GM18868 (cell line): ENCODE data around the gene CABLES2.

Experiments
- ATAC-seq: cut with Tn5 transposase; IDR thresholded peaks from one replicate; pipeline ENCODE4 v1.9.1; 2021; ENCODE audit warnings: mild to moderate bottlenecking, moderate library complexity; ENCODE audit not compliant: unreplicated experiment

The CABLES2 gene

DNA sequence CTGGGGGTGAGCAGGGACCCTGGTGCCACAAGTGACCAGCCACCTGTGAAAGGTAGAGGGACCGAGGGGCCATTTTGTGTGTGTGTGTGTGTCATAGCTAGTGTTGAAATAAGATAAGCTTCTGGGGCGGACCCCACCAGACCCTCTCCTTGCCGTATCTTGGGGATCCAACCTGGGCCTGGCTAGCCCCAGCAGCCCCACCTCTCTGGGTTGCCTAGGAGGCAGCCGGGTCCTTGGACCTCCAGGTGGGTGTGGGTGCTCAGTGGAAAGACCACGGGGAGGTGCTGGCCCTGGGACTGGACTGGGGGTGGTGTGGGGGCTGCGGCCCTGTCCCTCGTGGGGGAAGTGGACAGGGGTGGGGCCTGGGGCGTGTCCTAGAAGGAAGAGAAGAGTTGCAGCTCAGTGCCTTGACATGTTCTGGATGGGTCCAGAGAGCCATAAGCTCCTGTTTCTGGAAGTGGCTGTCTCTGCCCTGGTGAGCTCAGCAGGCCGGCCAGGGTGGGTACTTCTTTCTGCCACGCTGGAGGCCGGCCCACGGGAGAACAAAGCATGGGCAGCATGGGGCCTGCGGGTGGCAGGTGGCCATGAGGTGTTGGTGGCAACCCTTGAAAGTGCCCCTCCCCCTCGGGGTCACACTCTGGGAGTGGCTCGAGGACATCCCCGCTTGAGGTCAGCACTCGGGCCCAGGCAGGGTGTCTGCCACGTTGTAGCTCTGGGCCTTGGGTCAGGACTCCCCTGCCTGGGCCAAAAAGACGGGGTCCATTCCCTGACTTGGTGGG is 11.8 kb upstream of the CABLES2 start:
- no peak for ATAC-seq

DNA sequence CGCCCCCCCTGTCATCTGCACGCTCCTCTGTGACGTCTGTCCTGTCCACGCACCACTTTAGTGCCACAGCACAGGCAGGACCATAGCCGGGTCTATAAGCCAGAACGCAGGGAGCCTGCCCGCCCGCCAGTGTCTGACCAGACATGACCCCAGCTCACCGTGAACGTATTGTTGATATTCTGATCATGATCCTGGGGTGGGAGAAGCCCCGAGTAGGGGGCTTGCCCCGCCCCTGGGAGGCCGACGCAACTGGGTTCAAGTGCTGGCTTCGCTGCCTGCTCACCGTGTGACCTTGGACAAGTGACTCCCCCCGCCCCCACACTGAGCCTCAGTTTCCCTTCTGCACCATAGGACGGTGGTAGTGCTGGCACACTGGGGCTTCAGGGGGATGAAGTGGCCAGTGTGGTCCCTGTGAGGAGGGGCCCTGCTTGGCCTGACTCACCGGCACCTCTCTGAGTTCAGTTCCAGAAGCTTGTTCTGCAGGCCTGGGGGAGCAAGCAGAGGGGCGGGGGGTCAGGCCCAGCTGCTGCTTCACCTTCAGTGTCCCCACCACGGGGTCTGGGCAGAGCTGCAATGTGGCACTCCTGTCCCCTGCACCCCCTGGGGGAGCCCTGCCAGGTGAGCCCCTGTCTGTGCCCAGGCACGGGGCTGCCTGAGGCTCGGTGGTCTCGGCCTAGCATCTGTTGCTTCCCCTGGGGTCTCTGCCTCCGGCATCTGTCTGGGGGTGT is 11.1 kb upstream of the CABLES2 start:
- no peak for ATAC-seq

DNA sequence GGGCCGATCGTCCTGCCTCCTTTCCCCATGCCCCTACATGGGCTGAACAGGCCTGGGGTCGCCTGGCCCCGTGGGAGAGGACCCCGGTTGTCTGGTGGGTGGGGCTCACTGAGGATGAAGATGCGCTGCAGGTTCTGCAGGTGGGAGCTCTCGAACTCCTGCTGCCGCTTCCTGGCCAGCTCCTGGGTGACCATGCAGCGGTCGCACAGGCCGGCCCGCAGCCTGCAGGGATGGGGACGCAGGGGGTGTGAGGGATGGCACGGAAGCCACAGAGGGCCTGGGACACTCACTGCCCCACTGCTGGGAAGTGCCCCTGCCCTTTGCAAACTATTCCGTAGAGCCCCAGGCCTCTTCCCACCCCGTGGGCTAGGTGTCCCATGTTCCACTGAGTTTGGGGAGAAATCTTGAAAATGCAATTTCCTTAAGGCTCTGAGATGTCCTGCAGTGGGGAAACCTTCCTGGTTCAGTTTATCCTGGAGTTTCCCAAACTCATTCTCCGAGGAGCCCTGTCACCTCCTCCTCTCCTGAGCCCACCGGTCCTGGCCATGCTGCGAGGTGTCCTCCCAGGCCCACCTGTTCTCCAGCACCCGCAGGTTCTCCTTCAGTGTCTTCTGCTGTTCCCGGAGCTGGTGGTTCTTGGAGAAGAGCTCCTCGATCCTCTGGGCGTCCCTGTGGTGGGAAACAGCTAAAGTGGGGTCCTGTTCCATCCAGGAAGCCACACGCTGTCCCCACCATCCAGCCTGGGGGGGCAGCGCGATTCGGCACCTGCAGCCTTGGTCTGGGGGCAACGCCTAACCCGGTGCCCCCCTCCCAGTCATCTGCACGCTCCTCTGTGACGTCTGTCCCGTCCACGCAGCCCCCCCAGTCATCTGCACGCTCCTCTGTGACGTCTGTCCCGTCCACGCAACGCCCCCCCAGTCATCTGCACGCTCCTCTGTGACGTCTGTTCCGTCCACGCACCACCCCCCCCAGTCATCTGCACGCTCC is 9.9 kb upstream of the CABLES2 start:
- ATAC-seq = no peak

DNA sequence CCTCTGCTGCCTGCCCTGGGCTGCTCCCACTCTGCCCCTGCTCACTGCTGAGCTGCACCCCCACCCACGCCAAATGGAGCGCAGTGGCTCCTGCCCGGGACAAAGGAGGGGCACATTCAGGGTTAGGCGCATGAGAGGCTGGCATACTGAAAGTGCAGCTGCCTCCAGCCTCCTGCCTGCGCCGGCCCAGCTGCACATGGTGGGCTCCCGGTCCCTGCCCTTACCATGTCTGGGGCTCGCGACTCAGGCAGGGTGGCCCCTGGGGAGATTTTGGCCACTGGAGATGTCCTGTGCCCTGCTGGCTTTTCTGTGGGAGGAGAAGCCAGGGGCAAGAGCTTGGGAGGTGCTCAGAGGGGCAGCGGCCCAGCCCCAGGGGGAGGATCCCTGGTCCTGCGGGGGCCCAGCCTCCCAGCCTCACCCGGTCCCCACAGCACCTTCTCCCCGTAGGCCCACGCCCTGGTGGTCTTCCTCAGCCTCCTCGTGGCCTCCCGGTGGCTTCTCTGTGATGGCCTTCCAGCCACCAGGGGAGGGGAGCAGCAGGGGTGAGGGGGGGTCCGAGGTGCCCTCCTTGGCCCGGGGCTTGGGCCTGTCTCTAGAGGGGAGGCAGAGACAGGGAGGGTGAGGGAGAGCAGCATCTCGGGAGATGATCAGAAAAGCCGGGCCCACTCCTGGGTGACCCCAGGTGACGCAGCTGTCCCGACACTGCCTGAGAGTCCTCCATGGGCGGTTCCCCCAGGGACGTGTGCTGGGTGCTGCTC is 8.4 kb upstream of the CABLES2 start:
- ATAC-seq = no peak

DNA sequence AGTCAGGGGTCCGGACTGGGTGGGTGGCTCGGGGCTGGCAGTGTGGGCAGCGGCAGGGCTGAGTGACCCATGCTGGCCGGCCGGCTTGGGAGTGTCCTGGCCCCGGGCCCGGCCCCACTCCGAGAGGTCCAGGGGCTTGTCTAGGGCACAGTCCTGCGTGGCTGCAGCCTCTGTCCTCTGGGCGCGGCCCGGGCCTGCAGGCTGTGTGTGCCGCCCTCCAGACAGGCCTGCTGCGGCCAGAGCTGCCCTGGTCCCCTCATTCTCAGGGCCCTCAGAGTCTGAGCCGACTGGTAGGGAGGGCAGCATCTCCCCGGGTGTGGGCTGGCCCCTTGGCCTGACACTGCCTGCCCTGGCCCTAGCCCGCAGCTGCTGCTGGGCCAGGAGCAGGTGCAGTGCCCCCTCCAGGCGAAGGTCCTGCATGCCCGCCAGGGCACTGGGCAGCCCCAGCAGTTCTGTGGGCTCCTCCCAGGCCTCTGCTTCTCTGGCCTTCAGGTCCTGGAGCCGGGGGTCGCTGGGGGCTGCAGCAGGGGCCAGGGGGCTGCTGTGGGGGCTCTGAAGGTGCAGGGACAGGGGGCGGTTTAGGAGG is 6.9 kb upstream of the CABLES2 start:
- no peak for ATAC-seq

DNA sequence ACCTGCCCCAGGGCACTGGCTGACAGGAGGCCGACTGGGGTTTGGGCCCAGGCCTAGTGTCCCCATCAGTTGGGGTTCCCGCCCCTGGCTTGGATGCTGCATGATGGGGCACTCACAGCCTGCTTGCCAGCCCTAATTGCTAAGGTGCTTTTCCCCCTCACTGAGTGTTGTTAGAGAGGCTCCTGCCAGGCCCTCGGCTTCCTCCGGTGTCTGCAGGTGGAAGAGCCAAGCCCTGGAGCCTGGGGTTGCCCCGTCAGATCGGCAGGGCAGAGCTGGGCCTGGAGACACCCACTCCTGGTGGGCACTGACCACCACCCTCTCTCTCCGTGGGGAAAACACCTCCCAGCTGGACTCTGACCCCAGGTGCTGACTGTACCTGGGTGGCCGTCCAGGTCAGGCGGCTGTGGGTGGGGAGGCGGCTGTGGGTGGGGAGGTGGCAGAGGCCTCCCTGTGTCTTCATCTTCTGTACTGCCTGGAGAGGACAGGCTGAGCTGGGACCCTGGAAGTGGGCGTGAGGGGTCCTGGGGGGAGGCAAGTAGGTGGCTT is 6.0 kb upstream of the CABLES2 start:
- no peak for ATAC-seq

DNA sequence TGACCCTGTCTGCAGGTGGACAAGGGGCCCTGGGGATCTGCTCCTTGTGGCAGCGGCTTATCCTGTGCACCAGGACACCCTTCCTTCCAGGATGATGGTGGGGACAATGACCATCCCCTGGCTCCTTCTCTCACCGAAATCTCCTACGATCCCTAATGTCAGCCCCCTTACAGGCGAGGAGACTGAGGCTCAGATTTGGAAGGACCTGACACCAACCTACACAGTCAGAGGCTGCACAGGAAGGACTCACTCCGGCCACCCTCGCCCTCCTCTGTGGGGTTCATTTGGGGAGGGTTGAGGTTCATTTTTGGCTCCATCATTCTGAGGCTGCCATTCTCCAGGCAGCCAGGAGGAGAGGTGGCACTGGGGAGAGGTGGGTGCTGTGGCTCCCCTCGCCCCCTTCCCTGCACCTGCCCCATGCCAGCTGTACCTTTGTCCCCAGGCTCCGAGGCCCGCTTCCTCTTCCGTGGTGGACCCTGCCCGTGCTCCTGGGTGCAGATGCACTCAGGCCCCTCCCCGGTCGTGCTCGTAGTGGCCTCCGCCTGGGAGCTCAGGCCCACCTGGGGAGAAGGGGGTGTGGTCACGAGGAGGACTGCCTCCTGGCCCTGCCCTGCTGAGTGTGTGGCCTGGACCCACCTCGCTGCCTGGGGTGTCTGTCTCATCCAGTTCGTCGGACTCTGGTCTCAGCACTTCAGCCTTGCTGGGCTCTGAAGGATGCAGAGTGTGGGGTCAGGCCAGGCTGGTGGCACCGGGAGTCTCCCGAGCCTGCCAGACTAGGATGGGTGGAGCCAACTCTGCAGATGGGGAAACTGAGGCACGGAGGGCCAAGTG is 5.3 kb upstream of the CABLES2 start:
- ATAC-seq = no peak

DNA sequence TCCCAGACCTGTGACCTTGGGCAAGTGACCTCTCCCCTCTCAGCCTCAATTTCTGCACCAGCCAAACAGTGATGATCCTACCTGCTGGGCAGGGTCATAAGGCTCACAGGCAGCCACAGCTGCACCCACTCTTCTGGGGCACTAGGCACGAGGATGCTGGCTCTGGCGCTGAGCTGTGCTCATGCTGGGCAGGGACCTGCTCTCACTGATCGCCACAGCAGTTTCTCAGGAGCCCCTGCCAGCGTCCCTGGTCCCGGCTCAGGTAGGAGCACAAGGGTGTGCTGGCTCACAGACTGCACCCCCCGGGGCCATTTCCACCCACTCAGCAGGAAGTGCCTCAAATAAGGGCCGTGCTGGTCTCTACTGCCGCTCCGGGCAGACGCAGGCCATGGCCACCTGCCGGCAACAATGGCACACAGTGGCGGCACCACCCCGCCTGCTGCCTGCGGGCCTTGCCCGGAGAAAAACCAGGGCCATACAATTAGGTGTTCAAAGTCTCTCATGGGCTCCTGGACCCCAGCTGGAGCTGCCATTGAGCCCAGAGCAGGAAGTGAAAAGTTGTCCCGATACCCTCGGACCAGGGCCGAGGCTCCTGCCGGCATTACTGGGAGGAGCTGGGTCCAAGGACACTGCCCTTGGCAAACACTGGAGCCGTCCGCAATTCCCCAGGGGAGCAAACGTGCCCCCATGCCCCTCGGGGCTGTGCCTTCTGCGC is 4.6 kb upstream of the CABLES2 start:
- ATAC-seq = no peak

DNA sequence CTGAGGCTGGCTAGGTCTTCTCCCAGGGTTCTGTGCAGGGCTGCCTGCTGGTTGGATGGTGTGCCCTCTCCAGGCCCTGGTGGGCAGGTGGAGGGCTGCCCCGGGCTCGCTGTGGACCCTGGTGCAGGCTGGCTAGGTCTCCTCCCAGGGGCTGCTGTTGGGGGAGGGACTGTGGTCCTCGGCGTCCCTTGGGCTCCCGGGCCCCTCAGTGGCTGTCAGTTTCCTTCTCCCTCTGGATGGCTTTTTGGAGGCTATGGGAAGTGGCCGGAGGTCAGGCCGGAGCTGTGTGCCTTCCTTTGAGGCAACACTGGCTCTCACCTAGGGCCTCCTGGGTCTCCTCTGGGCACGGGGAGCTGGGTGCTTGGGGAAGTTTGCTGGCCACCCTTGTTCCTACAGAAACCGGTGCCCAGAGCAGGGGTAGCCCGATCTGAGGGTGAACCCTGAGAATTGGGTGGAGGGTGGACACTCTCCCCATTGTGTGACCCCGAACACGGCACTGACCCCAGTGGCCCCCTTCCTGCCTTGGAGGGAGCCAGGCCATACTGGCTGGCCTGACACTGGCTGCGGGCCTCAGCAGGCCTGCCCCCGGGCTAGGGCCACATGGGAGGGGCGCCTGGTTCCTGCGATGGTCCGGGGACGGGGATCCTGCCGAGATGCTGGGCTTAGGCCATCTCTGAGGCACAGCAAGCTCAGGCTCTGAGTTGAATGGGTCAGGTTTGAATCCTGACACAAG is 3.8 kb upstream of the CABLES2 start:
- no peak for ATAC-seq

DNA sequence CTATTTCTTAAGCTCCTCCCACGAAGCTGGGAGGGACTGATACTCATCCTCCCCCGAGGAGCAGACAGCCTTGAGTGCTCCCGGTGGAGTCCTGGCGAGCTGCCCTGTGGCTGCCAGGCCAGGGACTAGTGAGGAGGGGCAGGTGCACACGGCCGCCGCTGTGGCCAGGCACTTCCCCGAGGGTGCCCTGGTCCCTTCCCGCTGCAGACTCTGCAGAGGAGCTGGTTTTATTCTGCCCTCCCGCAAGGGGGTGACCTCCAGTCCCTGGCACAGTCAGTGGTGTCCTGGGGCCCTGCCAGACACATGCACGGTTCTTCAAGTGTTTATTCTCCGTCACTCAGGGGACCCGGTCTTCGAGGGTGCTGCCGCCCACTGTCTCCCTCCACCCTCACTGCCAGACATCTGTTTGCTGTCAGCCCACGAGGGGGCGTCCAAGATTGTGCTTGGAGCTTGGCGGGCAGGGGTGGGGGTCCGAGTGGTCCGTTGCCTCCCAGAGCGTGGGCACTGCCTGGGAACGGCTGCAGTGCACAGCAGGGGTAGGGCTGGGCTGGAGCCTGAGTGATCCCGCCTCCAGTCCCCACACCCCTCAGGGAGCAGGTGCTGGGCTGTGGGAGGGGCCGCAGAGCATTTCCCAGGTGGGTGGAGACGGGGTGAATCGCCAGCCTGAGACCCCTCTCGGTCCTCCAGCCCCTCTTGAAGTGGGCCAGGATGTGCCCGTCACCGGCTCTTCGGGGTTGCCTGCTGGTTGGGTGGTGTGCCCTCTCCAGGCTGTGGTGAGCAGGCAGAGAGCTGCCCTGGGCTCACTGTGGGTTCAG is 3.1 kb upstream of the CABLES2 start:
- no peak for ATAC-seq

DNA sequence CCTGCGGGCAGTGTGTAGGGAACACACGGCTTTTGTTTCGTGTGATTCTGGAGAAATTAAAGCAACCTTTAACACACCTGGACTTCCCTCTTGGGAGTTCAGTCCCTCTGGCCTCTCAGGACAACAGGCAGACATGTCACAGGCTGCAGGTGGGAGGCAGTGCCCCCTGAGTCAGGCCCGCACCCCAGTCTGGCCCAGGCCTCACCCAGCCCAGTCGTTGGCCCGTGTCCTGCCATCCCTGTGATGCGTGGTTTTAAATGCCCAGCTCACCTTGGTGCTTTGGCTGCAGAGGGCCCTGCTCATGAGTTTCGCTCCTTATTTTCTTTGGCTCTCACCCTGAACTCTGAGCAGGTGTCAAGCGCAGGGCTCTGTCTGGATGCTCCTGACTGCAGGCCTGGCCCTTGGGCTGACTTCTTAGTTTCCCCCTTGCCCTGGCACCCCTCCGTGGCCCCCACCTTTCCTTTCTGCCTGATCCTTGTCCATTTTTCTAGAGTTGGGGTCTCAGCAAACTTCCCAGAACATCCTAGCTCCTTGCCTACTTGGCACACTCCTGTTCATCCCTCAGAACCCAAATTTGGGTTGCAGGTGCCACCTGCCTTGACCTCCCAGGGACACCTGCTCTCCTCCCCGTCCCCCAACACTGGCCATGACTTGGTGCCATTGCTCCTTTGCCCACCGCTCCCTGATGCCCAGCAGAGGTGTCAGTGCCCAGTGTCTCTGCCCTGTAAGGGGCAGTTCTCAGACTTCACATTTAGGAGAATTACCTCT is 2.2 kb upstream of the CABLES2 start:
- no peak for ATAC-seq

DNA sequence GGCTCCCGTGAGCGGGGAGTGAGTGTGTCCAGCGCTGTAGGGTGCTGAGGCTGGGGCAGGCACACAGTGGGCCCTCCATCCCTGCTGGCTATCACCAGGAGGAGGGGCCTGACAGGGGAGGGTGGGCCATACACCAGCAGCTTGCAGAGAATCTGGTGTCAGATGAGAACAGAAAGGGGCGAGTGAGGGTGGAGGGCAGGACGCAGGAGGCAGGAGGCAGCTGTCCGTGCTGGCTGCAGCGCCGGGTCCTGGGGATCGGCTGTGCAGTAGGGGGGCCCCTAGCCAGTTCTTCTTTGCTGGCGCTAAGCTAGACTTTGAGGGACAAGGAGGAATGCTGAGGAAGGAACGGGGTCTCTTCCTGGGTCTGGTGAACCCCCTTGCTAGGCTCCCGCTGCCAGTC is 1.6 kb upstream of the CABLES2 start:
- no peak for ATAC-seq

DNA sequence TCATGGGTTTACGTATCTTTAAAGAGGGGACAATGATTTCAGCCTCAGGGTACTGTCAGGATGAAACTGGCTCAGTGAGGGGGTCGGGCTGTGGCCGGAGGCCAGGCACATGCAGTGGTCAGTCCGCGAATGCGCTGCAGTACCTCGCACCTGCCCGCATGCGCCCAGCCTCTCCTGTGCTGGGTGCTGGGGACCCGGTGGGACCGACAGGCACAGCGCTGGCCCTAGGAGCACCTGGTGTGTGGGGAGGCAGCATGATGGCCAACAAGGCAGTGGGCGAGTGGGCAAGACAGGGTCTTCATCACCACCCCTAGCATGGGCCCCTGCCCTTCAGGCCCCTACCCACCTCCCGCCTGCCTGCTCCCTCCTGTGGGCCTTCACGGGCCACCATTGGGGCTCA is 970 bp upstream of the CABLES2 start:
- ATAC-seq = no peak

DNA sequence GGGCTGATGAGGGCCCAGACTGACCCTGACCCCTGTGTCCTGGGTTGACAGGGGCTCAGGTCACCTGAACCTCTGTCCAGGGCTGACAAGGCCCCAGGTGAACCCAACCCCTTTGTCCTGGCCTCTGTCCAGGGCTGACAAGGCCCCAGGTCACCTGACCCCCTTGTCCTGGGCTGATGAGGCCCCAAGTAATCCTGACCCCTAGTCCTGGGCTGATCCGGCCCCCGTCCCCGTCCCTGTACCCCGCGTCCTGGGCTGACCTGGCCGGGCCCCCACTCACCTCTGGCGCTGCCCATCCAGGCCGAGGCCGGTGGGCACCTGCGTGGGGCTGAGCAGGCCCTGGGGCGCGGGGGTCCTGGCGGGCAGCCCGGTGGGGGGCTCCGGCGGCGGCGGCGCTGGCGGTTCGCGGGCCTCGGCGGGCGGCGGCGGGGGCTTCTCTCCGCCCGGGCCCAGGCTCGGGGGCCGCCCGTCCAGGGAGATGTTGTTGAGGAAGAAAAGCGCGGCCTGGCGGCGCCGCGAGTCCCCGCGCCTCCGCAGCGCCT is 379 bp downstream of the CABLES2 start:
- no peak for ATAC-seq

DNA sequence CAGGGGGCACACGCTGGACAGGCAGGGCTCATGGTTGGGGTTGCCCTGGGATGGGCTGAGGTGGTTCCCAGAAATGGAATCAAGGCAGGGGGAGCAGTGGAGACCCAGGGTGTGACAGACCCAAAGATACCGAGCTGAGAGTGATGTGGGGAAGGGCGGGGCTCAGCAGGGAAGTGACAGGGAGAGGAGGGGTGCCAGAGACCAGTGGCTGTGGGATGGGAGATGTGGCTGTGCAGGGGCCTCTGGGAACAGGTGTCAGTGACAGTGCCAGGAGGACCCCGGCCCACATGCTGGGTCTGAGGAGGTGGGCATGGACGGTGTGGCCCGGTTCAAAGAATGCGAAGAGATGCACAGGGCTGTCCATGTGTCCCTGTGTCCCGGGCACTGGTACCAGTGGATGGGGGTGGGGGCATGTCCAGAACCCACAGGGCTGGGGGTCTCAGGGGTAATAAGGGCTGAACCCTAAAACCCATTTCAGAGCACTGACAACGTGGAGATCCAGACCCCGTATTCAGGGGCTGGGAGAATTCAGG is 1.0 kb downstream of the CABLES2 start:
- no peak for ATAC-seq
